Hair follicle dermal papilla cell (primary cell): Measurements from ENCODE around the gene LARP6. TPM values are rescaled to one million over a fixed set of nuclear protein-coding genes. Genes with fewer than 3 reads are reported as not detected.

Experiments
- total RNA-seq: library from RNA; depleted of rRNA; stranded (reverse); fragments of >200 nt; gene quantifications from 2 replicates; pipeline ENCODE4 v1.2.3, GENCODE V29; 2012

The LARP6 gene
- total RNA-seq, result 56.6 and 63.4 TPM in 2 replicates

DNA sequence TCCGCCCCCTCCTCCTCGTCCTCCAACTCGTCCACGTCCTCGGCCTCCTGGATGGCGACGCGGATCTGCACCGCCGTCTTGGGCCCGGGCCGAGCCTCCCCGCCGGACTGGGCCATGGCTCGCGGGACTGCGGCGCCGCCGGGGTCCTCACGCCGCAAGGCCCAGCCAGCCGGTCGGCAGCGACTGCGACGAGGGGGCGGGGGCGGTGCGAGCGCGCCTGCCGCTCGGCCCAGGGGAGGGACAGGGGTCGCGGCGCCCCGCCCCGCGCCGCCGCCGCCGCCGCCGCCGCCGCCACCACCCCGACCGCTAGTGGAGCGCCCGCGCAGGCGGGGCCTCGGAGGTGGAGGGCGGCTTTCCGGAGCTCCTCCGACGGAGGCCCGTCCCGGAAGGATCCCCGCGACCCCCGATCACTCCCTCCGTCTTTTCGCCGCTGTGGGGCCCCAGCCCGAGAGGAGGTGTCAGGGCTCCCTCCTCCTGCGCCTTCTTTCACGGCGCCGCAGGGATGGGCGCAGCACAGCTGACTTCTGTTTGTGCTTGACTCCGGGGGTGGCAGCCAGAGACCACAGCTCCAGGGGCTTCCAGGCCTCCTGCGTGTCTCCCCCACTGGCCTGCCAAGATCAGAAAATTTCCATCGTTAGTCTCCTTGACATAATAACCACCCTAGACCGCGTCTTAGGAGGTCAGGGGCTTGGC is at the start of gene LARP6:
LARP6 (minus strand) TSS at position 185 of the 693 bp plus-strand sequence; CDS start at position 116, 69 bp downstream.

DNA sequence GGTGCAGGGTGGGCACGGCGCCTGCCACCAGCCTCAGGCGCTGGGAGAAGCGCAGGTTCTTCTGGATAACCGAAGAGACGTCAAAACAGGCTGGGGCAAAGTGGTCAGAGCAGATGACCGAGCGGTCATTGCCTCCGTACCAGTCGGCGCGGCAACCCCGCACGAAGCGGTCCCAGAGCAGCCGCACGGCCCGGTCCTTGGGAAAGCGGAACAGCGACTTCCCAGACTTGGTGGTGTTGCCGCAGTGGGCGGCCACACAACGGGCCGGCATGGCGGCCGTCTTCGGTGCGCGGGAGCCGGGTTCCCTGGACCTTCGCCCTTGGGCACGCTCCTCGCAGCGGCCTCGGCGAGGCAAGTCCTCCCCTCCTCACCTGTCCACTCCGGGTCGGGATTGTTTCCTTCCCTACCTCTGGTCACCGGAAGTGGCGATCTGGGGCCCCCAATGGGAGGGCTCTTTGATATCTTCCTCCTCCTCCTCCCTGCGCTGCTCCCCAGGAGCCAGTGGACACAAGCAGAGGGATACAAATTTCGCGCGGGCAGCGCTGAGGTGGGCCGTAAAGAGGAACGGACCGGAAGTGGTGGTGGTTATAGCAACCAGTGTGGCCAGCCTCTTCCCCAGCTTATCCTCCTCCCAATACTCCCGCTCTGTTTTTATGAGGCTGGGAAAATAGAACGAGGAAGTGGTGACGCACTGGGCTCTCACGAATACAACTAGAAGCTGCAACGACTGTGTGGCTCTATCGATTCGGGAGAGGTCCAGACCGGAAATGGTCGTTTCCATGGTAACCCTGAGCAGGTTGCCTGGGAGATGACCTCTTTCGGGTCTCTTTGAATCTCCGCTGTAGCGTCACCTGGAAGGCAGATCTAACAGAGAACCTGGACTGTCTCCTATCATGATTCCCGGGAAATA is 38.3 kb upstream of the LARP6 start, which contains the start of the genes LRRC49 and THAP10:
LRRC49 (plus strand) TSS at position 825 of the 910 bp plus-strand sequence; CDS start at position 894, 69 bp downstream.
THAP10 (minus strand) TSS at position 432 of the 910 bp plus-strand sequence; CDS start at position 271, 161 bp downstream.

Other genes with a start within 250 kb of the LARP6 start
- gene UACA, start 90.6 kb downstream of the LARP6 start, total RNA-seq, result 33.8 and 34.2 TPM in 2 replicates
- 1.3 and 1.7 TPM in 2 replicates for gene THAP10, start 38.3 kb upstream of the LARP6 start, total RNA-seq
- gene LRRC49, start 38.7 kb upstream of the LARP6 start, total RNA-seq, result 8.5 and 17.0 TPM in 2 replicates